GM19240 (cell line): ENCODE measurements around the gene SLC28A1.

ENCODE experiments used
- DNase-seq: peaks from one replicate; pipeline ENCODE4 v3.0.0; 2011; ENCODE audit warnings: low spot score; ENCODE audit not compliant: insufficient read length

The SLC28A1 gene

DNA sequence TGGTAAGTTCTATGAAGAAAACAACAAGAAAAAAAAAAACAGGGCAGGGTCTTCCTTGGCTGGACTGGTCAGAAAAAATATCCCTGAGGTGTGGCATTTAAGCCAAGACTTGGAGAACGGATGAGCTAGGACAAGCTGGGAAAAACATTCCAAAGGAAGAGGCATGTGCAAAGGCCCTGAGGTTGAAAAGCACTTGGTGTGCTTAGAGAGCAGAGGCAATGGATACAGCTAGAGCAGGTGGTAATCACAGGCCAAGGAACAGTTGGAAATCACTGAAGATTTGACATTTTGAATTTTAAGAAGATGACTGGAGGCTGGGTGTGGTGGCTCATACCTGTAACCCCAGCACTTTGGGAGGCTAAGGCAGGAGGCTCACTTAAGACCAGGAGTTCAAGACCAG lies 54.3 kb downstream of the SLC28A1 start:
- DNase-seq: no peak

DNA sequence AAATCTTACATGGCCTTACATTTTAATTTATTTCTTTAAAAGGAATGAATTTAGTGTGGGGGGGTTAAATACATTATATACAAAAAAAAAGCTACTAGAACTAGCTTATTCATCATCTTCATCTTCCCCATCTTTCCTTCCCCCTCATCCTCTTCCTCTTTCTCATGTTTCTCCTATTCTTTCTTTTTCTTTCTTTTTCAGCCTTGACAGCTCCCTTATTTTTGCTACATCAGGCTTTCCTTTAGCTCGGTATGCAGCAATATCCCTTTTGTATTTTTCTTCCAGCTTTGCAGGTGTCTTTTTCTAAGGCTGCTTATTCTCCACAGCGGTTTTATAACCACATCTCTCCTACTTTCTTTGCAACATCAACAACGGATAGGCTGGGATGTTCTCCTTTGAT lies 55.9 kb downstream of the SLC28A1 start:
- DNase-seq: no peak

DNA sequence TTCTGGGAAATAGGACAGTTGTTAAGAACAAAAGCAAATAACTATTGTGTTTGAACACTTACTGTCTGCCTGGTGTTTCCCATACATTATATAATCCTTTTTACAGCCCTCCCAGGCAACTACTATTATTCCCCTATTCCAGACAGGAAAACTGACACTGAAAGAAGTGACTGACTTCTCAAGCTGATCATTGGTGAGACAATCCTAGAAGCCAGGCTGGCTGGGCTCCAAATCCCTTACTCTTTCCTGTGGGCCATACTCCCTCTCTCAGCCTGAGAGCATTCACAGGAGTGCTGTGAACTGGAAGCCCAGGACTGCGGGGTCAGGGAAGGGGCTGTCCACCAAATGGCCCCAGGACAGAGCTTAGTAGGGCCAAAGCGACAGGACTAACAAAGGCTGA lies 58.0 kb downstream of the SLC28A1 start:
- no peak for DNase-seq

DNA sequence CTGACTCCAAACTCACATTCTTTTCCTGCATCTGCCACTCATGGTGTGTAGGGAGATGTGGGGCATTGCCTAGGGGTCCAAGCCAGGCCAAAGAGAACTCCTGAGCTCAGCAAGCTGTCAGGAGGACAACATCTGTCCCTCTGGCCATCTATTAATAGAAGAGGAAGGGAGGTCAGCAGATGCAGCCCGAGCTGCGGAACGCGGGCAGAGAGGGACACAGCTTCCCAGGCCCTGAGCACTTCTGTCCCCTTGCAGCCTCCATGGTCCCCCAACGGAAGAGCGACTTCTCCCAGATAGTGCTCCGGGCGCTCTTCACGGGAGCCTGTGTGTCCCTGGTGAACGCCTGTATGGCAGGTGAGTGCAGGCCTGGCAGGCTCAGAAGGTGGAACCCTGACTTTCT lies 59.8 kb downstream of the SLC28A1 start:
- no peak for DNase-seq

DNA sequence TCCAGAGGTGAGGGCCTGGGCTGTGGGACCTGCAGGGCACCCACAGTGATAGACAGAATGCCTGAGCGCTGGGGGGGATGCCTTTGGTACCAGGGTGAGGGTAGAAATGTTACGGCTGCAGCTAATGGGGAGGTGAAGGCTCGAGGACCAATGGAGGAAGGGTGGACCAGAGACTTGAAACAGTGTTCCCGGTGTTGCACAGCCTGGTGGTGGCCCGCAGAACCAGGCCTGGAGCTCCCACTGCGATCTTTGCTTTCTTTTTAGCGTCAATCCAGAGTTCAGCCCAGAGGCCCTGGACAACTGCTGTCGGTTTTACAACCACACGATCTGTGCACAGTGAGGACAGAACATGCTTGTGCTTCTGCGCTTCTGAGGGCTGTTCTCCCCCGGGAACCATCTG lies 60.4 kb downstream of the SLC28A1 start:
- no peak for DNase-seq

DNA sequence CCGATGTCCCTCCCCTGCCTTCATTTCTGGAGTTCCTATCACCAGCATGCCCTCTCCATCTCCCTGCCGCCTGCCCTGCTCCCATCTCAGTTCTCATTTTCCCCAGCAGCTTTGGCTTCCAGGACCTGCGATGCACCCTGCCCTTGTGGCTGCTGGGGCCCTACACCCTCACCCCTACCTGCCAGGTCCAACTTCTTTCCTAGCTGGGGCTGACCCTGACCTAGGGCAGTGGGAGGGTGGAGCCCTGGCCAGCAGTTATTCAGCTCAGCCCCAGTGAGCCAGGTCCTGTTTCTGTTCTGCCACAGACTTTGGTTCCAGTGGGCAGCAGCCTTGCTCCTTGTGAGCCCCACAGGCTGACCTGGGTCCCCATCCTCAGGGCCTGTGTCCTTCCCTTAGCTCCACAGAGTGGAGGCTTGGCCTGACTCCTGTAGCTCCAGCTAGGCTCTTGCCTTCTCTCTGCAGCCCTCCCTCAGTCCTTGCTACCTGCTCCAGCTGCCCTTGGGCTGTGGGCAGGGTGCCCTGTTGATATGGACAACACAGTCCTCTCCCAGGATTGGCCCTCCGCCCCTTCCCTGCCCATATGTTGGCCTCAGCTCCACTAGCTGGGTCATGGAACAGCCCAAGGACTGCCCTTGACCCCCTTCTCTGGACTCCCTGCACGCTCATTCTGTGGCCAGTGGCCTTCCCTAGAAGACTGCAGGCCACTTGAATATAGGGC lies 62.5 kb downstream of the SLC28A1 start:
- DNase-seq: no peak

DNA sequence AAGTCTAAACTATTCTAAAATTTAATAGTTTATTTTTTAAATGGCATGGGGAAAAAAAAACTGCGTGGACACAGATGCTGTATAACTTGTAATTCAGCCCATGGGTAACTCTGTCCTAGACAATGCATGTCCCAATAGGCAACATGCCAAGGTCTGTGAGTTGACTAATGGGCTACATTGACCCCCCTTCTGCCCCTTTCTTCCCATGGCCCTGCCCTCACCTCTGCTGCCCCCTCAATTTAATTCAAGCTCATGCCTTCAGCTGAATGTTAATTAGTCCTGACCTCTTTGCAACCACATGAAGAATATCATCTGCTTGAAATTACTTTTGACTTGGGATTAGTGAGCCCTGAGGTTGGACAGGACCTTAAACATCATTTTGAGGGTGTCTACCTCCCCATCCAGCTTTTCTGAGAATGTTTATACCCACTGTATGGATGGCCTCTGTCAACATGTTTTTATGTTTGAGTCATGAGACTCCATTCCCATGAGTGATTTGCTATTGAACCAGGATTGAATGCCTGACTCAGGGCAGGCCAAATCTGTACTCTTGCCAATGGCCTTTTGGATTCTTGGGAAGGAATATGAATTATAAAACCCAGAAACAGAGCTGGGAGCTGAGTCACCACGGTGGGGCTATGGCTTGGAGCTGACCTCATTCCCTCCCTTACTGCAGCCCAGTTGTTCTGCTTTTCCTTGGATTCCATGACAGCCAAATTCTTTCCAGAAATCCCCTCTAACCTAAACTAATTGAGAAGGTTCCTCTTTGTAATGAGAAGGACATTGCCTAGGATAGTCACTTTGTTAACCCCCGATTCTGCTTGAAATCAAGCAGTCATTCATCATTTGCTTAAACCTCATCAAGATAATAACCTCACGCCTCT lies 63.7 kb downstream of the SLC28A1 start:
- no peak for DNase-seq

DNA sequence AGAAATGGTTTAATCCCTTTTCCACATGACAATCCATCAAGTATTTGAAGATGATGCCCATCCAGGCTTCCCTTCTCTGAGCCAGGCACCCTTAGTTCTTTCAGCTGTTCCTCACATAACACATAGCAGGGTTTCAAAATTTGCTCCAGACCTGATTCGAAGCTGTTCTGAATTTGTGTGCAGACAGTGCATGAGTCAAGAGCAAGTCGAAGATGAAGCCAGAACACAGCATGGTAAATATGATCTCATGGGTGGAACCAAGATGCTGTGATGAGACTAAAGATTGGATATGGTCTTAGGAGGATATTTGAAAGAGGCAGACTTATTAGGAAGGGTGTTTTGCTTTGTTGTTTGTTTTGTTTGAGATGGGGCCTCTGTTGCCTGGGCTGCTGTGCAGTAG lies 64.6 kb downstream of the SLC28A1 start:
- no peak for DNase-seq

DNA sequence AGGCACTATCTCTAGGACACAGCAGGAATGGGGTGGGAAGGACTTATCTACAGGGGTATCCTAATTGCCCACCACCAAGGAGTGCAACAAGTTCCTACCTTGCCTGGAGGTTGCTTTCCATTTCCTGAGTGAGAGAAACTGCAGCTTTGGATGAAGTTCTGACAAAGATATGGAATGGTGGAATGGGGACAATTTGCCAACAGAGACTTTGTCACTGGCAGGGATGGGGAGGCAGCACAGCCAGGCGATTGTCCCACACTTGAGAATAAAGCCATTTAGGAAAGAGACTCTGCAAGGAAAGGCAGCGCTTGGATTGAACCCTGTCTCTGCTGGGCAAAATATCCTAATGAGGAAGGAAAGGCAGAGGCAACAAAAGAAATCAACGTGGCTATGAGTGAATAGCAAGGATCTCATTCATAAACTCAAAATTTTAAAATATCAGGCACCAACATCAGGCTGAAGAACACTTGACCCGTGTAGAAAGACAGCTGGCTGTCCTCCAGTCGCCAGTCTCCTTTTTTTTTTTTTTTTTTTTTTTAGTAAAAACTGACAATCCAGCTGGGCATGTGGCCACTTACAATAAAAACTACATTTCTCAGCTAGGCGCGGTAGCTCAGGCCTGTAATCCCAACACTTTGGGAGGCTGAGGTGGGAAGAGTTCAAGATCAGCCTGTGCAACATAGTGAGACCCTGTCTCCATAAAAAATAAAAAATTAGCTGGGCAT lies 65.5 kb downstream of the SLC28A1 start:
- DNase-seq: no peak

DNA sequence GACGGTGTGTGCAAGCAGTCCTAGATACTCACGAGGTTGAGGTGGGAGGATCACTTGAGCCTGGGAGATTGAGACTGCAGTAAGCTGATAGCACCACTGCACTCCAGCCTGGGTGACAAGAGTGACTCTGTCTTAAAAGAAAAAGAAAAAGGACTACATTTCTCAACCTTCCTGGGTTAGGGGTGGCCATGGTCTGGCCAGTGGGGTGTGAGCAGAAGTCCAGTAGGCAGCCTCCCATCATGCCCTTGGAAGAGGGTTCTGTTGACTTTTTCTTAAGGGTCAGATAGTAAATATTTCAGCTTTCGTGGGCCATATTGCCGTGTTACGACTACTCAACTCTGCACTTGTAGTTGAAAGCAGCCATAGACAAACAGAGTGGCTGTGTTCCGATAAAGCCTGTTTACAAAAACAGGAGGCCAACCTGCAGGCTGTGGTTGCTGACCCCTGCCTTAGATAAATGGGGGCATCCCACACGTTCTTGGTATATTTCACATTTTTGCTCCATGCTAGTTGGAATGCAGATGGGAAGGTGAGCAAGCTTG lies 66.2 kb downstream of the SLC28A1 start:
- DNase-seq: no peak

DNA sequence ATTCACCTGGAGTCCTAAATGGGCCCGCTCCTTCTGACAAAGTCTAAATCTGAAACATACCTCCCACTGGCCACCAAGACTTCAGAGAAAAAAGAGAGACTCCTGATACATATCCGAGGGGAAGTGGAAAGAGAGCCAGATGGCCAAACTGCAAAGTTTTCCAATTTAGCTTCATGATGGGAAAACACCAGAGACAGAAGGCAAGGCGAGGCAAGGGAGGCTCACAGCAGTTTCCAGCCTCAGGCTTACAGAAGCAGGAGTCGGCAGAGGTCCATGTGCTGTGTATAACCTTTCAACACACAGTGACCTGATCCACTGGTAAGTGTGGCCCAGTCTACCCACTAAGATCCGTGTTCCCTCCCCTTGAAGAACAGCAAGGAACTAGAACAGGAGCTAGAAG lies 67.3 kb downstream of the SLC28A1 start:
- DNase-seq: no peak

DNA sequence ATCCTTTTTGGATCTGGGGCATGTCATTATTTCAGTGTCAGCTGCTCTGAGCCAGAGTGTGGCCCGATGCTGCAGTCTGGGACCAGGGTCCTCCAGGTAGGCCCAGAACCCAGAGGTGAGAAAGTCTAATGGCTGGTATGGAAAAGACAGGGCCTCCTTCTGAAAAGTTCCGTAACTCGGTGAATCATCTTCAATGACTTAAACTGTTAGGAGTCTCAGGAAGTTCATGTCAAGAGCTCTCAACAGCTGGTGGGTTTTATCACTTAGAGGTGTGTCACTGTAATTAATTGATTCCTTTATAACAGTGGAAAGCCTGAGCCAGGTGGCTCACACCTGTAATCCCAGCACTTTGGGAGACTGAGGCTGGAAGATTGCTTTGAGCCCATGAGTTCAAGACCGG lies 68.7 kb downstream of the SLC28A1 start:
- DNase-seq: no peak

DNA sequence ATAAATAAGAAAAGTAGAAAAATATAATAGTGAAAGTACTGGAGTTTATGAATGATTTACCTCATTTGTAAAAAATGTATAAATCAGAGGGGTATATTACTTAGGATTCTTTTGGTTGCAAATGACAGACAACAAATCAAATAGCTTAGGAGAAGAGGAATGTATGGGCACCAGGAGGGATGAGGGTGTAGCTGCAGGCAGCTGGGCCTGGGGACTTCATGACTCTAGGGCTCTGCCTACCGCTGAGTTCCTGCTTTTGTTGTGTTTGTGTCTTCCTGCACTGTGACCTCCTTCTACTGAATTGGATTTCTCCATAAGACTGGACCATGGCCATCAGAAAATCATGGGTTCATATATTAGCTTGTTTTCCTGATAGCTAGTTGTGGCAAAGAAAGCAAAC lies 69.3 kb downstream of the SLC28A1 start:
- no peak for DNase-seq

DNA sequence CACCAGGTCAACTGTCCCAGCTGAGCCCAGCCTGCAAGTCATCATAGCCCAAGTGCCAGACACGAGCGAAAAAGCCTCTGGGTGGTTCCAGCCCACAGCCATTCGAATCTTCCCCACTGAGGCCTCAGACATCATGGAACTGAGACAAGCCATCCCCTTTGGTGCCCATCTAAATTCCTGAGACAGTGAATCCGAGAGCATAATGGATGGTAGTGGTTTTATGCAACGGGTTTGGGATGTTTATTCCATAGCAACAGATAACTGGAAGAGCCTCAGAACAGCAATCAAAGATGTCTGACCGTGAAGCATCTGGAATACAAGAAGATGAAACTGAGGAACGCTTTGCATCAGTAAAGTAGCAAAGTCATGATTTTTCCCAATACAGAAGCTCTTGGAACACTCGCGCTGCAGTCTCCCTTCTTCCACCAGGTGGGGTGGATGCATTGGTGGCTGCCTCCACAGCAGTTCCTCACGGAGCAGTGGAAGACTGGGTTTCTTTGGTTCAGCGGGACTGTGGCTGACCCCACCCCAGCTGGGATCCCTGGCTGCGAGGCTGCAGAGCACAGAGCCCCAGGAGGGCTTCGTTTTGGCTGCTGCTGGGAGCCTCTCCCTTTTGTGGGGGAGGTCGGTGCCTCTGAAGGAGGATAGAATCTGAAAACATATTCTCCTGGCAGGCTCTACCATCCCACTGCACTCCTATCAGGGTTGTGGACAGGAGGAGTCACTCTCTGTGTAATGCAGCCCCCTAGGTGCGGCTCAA lies 70.8 kb downstream of the SLC28A1 start:
- DNase-seq: peak; percentile 19

DNA sequence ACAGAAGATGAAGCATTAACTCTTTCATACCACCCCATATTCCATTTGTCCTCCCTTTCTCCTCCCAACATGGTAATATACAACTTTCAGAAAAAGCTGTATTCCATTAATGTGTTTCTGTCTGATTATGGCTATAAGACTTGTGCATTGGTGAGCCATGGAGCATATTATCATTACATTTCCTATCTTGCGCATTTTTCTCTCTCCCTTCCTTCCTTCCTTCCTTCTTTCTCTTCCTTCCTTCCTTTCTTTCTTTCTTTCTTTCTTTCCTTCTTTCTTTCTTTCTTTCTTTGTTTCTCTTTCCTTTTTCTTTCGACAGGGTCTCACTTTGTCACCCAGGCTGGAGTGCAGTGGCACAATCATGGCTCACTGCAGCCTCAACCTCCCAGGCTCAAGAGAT lies 71.7 kb downstream of the SLC28A1 start:
- DNase-seq: no peak

DNA sequence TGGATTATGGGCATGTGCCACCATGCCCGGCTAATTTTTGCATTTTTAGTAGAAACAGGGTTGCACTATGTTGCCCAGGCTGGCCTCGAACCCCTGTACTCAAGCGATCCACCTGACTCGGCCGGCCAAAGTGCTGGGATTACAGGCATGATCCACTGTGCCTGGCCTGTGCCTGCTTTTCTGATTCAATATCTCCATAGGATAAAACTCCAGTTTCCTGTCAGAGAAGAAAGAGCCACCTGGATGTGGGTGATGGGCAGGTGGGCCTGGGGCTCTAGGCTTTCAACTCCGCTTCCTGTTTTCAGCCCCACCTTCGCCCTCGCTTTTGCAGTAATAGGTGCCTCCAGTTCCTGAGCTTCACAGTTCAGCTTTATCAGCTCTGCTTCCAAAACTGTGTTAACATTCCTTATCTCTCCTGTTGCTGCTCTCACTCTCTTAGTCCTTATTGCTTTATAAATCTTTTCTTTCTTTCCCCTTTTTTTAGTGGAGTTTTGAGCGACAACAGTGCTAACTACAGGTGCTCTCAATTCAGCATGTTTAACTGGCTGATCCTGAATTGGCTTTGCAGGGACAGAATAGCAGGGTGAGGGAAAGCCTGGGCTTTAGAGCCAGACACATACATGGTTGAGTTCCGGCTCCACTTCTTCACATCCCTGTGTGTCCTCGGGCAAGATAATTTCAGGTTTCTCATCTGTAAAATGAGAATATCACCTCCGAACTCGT lies 76.1 kb downstream of the SLC28A1 start:
- DNase-seq: no peak

DNA sequence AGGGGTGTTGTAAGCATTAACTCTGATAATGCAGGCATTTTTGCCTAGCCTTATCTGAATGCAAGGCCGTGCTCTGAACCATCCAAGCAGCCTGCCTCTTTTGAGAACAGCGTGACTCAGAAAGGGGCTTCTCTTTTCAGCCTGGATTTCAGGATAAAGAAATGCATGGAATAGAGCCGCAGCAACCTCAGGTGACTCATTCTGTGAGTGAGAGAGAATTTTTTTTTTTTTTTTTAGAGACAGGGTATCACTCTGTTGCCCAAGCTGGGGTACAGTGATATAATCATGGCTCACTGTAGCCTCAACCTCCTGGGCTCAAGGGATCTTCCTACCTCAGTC lies 76.6 kb downstream of the SLC28A1 start:
- DNase-seq: no peak

DNA sequence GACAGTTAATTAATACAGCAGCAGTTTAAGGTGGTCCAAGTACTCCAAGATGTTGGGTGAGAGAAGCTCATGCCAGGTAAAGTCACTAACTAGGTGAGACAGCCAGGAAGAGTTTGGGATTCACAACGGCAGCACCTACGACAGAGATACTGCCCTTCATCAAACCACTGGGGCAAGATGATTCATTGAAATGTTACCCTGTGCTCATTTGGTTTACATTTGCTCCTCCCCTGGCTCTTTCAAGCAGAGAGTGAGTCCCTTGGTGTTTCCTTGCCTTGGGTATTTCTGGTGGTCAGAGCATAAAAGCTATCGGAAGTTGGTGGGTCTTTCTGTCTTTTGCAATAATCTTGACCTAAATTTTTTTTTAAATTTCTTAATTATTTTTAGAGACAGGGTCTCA lies 77.2 kb downstream of the SLC28A1 start:
- DNase-seq: no peak

DNA sequence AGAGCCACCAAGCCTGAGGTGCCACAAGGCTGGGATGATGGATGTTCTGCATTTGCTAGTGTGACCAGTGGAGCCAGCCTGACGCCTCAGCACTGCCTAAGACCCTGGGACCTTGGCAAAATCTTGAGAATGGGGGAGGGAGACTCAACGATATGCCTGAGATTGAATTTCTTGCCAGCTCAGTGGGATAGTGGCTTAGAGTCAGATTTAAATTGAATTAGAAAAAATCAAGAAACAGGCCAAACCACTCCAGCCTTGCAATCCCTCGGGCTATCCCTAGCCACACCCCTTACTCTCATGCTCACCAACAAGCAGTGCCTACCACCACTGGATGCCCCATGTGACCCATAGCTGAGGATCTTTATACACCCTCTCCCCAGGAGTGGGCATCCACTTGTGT lies 78.5 kb downstream of the SLC28A1 start:
- no peak for DNase-seq

DNA sequence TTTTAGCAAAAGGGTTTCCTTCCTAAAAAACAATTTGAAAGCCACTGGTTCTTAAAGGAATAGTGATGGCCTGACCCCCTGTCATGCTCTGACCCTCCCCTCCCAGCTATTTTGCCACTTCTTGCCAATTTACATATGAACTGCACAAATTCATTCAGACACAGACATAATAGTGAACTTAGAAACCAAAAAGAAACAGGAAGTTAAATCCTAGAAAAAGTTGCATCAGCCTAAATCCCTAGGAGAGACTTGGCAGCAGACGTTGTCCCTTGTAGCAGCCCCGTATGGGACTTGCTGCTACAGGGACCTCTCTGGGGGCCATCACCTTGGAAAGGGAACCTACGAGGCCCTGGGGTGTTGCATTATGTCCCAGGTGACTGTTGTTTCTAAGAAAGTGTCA lies 82.9 kb downstream of the SLC28A1 start:
- no peak for DNase-seq

DNA sequence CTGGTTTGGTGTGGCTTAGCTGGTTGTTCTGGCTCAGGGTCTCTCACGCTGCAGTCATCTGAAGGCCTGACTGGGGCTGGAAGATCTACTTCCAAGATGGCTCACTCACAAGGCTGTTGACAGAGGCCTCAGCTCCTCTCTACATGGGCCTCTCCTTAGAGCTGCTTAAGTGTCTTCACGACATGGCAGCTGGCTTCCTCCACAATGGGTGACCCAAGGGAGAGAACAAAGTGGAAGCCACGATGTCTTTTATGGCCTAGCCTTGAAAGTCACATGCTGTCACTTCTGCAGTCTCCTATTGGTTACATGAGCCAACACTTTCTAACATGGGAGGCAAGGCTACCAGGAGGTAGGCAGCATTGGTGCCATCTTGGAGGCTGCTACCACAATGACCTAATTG lies 83.8 kb downstream of the SLC28A1 start:
- no peak for DNase-seq
